ENCODE results near the gene ATP8A2.

The ATP8A2 gene

GRCh38 chr13:25847145-25847544 lies 475.4 kb downstream of the ATP8A2 start:
- Histone ChIP-seq H3K27me3 (replicated peaks; ENCODE audit: control insufficient read depth, insufficient read depth, low read length) (no peaks in the 10 kb centered on the region), H3K4me3 (replicated peaks; ENCODE audit: low read depth, low read length) (no peak overlapping the region), H3K36me3 (ENCODE audit: control insufficient read depth, insufficient read depth, low read length) (no peaks in the 10 kb centered on the region)
- no peak for TF ChIP-seq CTCF (IDR thresholded peaks at IDR 0.05; ENCODE audit: insufficient read depth, low read length, poor library complexity, severe bottlenecking)
- no peak for DNase-seq (ENCODE audit: extremely low read depth, insufficient read length)

GRCh38 chr13:25847635-25848626 lies 476.2 kb downstream of the ATP8A2 start:
- H3K4me3 ChIP-seq (replicated peaks; ENCODE audit: low read depth, low read length): no peak overlapping the region
- no peak for DNase-seq (ENCODE audit: extremely low read depth, insufficient read length)
- no peaks in the 10 kb centered on the region for H3K27me3 ChIP-seq (replicated peaks; ENCODE audit: control insufficient read depth, insufficient read depth, low read length)
- no peak for TF ChIP-seq CTCF (IDR thresholded peaks at IDR 0.05; ENCODE audit: insufficient read depth, low read length, poor library complexity, severe bottlenecking)
- H3K36me3 ChIP-seq (ENCODE audit: control insufficient read depth, insufficient read depth, low read length): no peaks in the 10 kb centered on the region

GRCh38 chr13:25848812-25849745 lies 477.3 kb downstream of the ATP8A2 start:
- Histone ChIP-seq H3K36me3 (ENCODE audit: control insufficient read depth, insufficient read depth, low read length) (no peaks in the 10 kb centered on the region), H3K27me3 (replicated peaks; ENCODE audit: control insufficient read depth, insufficient read depth, low read length) (no peaks in the 10 kb centered on the region), H3K4me3 (replicated peaks; ENCODE audit: low read depth, low read length) (no peak overlapping the region)
- TF ChIP-seq CTCF (IDR thresholded peaks at IDR 0.05; ENCODE audit: insufficient read depth, low read length, poor library complexity, severe bottlenecking): no peak
- no peak for DNase-seq (ENCODE audit: extremely low read depth, insufficient read length)

GRCh38 chr13:25857830-25858229 lies 486.1 kb downstream of the ATP8A2 start:
- no peak for DNase-seq (ENCODE audit: extremely low read depth, insufficient read length)
- TF ChIP-seq CTCF (IDR thresholded peaks at IDR 0.05; ENCODE audit: insufficient read depth, low read length, poor library complexity, severe bottlenecking): no peak
- H3K4me3 ChIP-seq (replicated peaks; ENCODE audit: low read depth, low read length): no peak overlapping the region
- no peaks in the 10 kb centered on the region for H3K27me3 ChIP-seq (replicated peaks; ENCODE audit: control insufficient read depth, insufficient read depth, low read length)
- H3K36me3 ChIP-seq (ENCODE audit: control insufficient read depth, insufficient read depth, low read length): no peaks in the 10 kb centered on the region

- DNase-seq (ENCODE audit: extremely low read depth, insufficient read length): no peak
- TF ChIP-seq CTCF (IDR thresholded peaks at IDR 0.05; ENCODE audit: insufficient read depth, low read length, poor library complexity, severe bottlenecking): no peak
- Histone ChIP-seq H3K27me3 (replicated peaks; ENCODE audit: control insufficient read depth, insufficient read depth, low read length) (no peaks in the 10 kb centered on the region), H3K36me3 (ENCODE audit: control insufficient read depth, insufficient read depth, low read length) (no peaks in the 10 kb centered on the region), H3K4me3 (replicated peaks; ENCODE audit: low read depth, low read length) (no peak overlapping the region)
These were observed 487.8 kb downstream of the ATP8A2 start for GRCh38 chr13:25859528-25859927.

All from GM06990 (cell line).